Measurements from ENCODE around the gene ZNF436. TPM values are rescaled to one million over a fixed set of nuclear protein-coding genes. Genes with fewer than 3 reads are reported as not detected.

Gene ZNF436
- total RNA-seq, 2 donors from 2014 or later = 7.1 to 13.9 TPM

DNA sequence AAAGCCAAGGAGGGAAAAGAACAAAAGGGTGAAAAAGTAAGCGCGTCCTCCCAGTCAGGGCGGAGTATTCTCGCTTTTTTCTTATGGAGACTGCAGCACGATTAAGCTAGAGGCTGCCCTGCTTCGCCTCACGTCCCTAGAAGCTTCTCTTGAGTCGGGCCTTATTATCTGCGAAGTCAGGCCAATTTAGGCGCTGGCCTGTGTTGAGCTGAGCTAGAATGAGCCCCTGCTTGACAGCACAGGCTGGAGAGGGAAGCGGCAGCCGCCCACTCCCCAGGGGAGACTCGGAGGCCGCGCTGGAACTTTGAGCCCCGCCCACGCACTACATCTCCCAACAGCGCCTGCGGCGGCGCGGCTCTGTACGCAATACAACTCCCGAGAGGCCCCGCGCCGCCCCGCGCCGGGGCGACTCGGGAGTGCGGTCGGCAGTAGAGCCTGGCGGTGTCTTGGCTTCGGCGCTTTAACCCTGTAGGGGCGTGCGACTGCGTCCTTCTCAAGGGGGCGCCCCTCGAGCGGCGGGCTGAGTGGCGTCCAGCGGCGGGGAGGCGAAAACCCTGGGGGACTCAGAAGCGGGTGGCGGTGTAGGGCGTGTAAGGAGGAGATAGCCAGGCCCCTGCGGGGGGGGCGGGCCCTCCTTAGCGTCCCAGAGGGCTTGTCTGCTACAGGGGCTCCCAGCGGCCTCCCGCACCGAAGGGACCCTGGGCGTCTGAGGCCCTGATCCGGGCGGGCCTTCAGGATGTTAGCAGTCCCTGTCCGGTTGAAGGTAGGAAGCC is 888 bp downstream of the ZNF436 start:
- Histone ChIP-seq H3K36me3 (no peaks in the 10 kb centered on the region), H3K27me3 (no peaks in the 10 kb centered on the region), H3K9ac (ENCODE audit: low read depth in 2 of 2, low read length in 2 of 2) (peak overlapping the region; percentile 73 to 96), H3K9me3 (no peaks in the 10 kb centered on the region), H3K4me1 (peaks cover 17% of the 10 kb centered on the region), H3K4me3 (peak overlapping the region; percentile 70), H3K27ac (peak overlapping the region; percentile 93)
- peak; percentile 90 for DNase-seq
- TF ChIP-seq, protein P1, sequence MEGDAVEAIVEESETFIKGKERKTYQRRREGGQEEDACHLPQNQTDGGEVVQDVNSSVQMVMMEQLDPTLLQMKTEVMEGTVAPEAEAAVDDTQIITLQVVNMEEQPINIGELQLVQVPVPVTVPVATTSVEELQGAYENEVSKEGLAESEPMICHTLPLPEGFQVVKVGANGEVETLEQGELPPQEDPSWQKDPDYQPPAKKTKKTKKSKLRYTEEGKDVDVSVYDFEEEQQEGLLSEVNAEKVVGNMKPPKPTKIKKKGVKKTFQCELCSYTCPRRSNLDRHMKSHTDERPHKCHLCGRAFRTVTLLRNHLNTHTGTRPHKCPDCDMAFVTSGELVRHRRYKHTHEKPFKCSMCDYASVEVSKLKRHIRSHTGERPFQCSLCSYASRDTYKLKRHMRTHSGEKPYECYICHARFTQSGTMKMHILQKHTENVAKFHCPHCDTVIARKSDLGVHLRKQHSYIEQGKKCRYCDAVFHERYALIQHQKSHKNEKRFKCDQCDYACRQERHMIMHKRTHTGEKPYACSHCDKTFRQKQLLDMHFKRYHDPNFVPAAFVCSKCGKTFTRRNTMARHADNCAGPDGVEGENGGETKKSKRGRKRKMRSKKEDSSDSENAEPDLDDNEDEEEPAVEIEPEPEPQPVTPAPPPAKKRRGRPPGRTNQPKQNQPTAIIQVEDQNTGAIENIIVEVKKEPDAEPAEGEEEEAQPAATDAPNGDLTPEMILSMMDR (IDR thresholded peaks at IDR 0.05) = no peak
- intact Hi-C loops (cut with DNase I) = loop anchor here (10.0 kb wide), 1 partner anchor 116 kb away; the partner anchor contains the start of gene ASAP3

GRCh38 chr1:23367791-23368561 is 1.7 kb downstream of the ZNF436 start:
- TF ChIP-seq, protein P1 (IDR thresholded peaks at IDR 0.05) = no peak
- Histone ChIP-seq H3K27ac (peak overlapping the region; percentile 93), H3K4me3 (peak overlapping the region; percentile 70), H3K4me1 (peaks cover 17% of the 10 kb centered on the region), H3K9me3 (peaks cover 4% of the 10 kb centered on the region), H3K27me3 (no peaks in the 10 kb centered on the region), H3K36me3 (peaks cover 2% of the 10 kb centered on the region), H3K9ac (ENCODE audit: low read depth in 2 of 2, low read length in 2 of 2) (peak overlapping the region; percentile 81 to 96)
- intact Hi-C loops (cut with DNase I) = loop anchor here (10.0 kb wide), 1 partner anchor 117 kb away; the partner anchor contains the start of gene ASAP3
- peak; percentile 98 for DNase-seq

GRCh38 chr1:23367451-23367790 is 2.2 kb downstream of the ZNF436 start:
- peaks cover 7% of the 10 kb centered on the region for H3K36me3 ChIP-seq
- H3K4me3 ChIP-seq = peak overlapping the region; percentile 70
- no peaks in the 10 kb centered on the region for H3K27me3 ChIP-seq
- peak overlapping the region; percentile 93 for H3K27ac ChIP-seq
- peak overlapping the region; percentile 81 to 96 for H3K9ac ChIP-seq (ENCODE audit: low read depth in 2 of 2, low read length in 2 of 2)
- intact Hi-C loops (cut with DNase I) = loop anchor here (10.0 kb wide), 1 partner anchor 117 kb away; the partner anchor contains the start of gene ASAP3
- peaks cover 9% of the 10 kb centered on the region for H3K9me3 ChIP-seq
- H3K4me1 ChIP-seq = peaks cover 17% of the 10 kb centered on the region
- DNase-seq = no peak
- TF ChIP-seq, protein P1 (IDR thresholded peaks at IDR 0.05) = no peak

- Histone ChIP-seq H3K4me3 (peak overlapping the region; percentile 70), H3K36me3 (peaks cover 16% of the 10 kb centered on the region), H3K4me1 (peaks cover 17% of the 10 kb centered on the region), H3K27ac (no peak overlapping the region), H3K9me3 (peaks cover 17% of the 10 kb centered on the region), H3K9ac (ENCODE audit: low read depth in 2 of 2, low read length in 2 of 2) (no peak overlapping the region), H3K27me3 (no peaks in the 10 kb centered on the region)
- TF ChIP-seq, protein P1 (IDR thresholded peaks at IDR 0.05) = no peak
- intact Hi-C loops (cut with DNase I) = loop anchor here (10.0 kb wide), 1 partner anchor 118 kb away; the partner anchor contains the start of gene ASAP3
- DNase-seq = no peak
Measured at GRCh38 chr1:23366598-23366997, 3.0 kb downstream of the ZNF436 start.

GRCh38 chr1:23366146-23366545 is 3.5 kb downstream of the ZNF436 start:
- H3K36me3 ChIP-seq = peaks cover 17% of the 10 kb centered on the region
- H3K4me1 ChIP-seq = peaks cover 17% of the 10 kb centered on the region
- no peak for DNase-seq
- no peak overlapping the region for H3K27ac ChIP-seq
- intact Hi-C loops (cut with DNase I) = loop anchor here (10.0 kb wide), 1 partner anchor 119 kb away; the partner anchor contains the start of gene ASAP3
- no peak overlapping the region for H3K4me3 ChIP-seq
- no peaks in the 10 kb centered on the region for H3K27me3 ChIP-seq
- H3K9me3 ChIP-seq = peaks cover 22% of the 10 kb centered on the region
- no peak overlapping the region for H3K9ac ChIP-seq (ENCODE audit: low read depth in 2 of 2, low read length in 2 of 2)
- TF ChIP-seq, protein P1 (IDR thresholded peaks at IDR 0.05) = no peak

Data from colonic mucosa (tissue), 4 donors.